HepG2 (cell line): ENCODE results near the gene TMIGD3. TPM values are rescaled to one million over a fixed set of nuclear protein-coding genes. Genes with fewer than 3 reads are reported as not detected.

Experiments used
- ARNTL ChIP-seq: sonication (generic); formaldehyde crosslinking; IDR thresholded peaks from 2 replicates; pipeline ENCODE4 v1.4.0; 2020; ENCODE audit warnings: mild to moderate bottlenecking, missing genetic modification reagents
- CSRNP2 ChIP-seq: sonication (generic); formaldehyde crosslinking; conservative IDR thresholded peaks from 2 replicates; pipeline ENCODE4 v1.8.0; 2022; ENCODE audit warnings: low read depth, missing genetic modification reagents
- DPF2 ChIP-seq: sonication (generic); formaldehyde crosslinking; IDR thresholded peaks from 2 replicates; pipeline ENCODE4 v1.4.0; 2020; ENCODE audit warnings: mild to moderate bottlenecking, low read depth, missing genetic modification reagents, borderline replicate concordance
- ELF4 ChIP-seq: sonication (generic); formaldehyde crosslinking; IDR thresholded peaks from 2 replicates; pipeline ENCODE4 v1.5.0; 2020; ENCODE audit warnings: missing genetic modification reagents, mild to moderate bottlenecking, moderate library complexity, borderline replicate concordance
- ETV5 ChIP-seq: IDR thresholded peaks from 2 replicates; pipeline ENCODE4 v1.6.1; 2018; ENCODE audit warnings: missing biosample characterization, missing genetic modification reagents, inconsistent platforms, borderline replicate concordance
- ETV6 ChIP-seq: sonication (generic); formaldehyde crosslinking; conservative IDR thresholded peaks from 2 replicates; pipeline ENCODE4 v1.4.0; 2020; ENCODE audit warnings: missing genetic modification reagents
- GFI1 ChIP-seq: sonication (generic); formaldehyde crosslinking; IDR thresholded peaks from 2 replicates; pipeline ENCODE4 v1.5.0; 2020; ENCODE audit warnings: missing genetic modification reagents, mild to moderate bottlenecking, borderline replicate concordance
- GLI4 ChIP-seq: sonication (generic); formaldehyde crosslinking; IDR thresholded peaks from 2 replicates; pipeline ENCODE4 v1.5.1; 2020; ENCODE audit warnings: missing genetic modification reagents, mild to moderate bottlenecking, moderate library complexity, borderline replicate concordance
- KMT2B ChIP-seq: IDR thresholded peaks from 2 replicates; pipeline ENCODE4 v1.6.1; 2016; ENCODE audit warnings: missing genetic modification reagents, missing compliant biosample characterization
- NFKBIZ ChIP-seq: IDR thresholded peaks from 2 replicates; pipeline ENCODE4 v1.6.1; 2018; ENCODE audit warnings: missing genetic modification reagents, missing compliant biosample characterization
- PCBP1 ChIP-seq: fragments of 200-400 bp; formaldehyde crosslinking; IDR thresholded peaks from 2 replicates; pipeline ENCODE4 v1.6.1; 2017; ENCODE audit warnings: mild to moderate bottlenecking, low read depth, low read length, borderline replicate concordance
- SKI ChIP-seq: fragments of 450-650 bp; IDR thresholded peaks from one replicate; pipeline ENCODE4 v1.6.1; 2018; ENCODE audit warnings: mild to moderate bottlenecking; ENCODE audit not compliant: partially characterized antibody
- SOX5 ChIP-seq: IDR thresholded peaks from 2 replicates; pipeline ENCODE4 v1.6.1; 2016; ENCODE audit warnings: borderline replicate concordance
- SRSF1 ChIP-seq: fragments of 200-400 bp; formaldehyde crosslinking; optimal IDR thresholded peaks from 2 replicates; pipeline ENCODE3; 2017; ENCODE audit warnings: mild to moderate bottlenecking, low read depth, low read length, moderate library complexity
- SYNCRIP ChIP-seq: fragments of 200-400 bp; formaldehyde crosslinking; IDR thresholded peaks from 2 replicates; pipeline ENCODE4 v1.6.1; 2018; ENCODE audit warnings: mild to moderate bottlenecking, low read depth, low read length; ENCODE audit not compliant: insufficient read depth
- XBP1 ChIP-seq: sonication (generic); formaldehyde crosslinking; IDR thresholded peaks from 2 replicates; pipeline ENCODE4 v1.5.0; 2020; ENCODE audit warnings: missing genetic modification reagents
- ZBTB2 ChIP-seq: sonication (generic); formaldehyde crosslinking; IDR thresholded peaks from 2 replicates; pipeline ENCODE4 v1.8.0; 2022; ENCODE audit warnings: low read depth, missing genetic modification reagents
- ZBTB46 ChIP-seq: sonication (generic); formaldehyde crosslinking; IDR thresholded peaks from 2 replicates; pipeline ENCODE4 v1.4.0; 2020; ENCODE audit warnings: mild to moderate bottlenecking, missing genetic modification reagents, borderline replicate concordance
- ZFP91 ChIP-seq: sonication (generic); formaldehyde crosslinking; IDR thresholded peaks from 2 replicates; pipeline ENCODE4 v1.9.0; 2022; ENCODE audit warnings: missing genetic modification reagents, mild to moderate bottlenecking, borderline replicate concordance
- ZFX ChIP-seq: sonication (generic); formaldehyde crosslinking; IDR thresholded peaks from 2 replicates; pipeline ENCODE4 v1.4.0; 2020; ENCODE audit warnings: mild to moderate bottlenecking, low read depth, missing genetic modification reagents, moderate library complexity
- ZNF251 ChIP-seq: sonication (generic); formaldehyde crosslinking; IDR thresholded peaks from 2 replicates; pipeline ENCODE4 v1.9.0; 2021; ENCODE audit warnings: mild to moderate bottlenecking, missing genetic modification reagents
- ZNF549 ChIP-seq: sonication (generic); formaldehyde crosslinking; IDR thresholded peaks from 2 replicates; pipeline ENCODE4 v1.5.0; 2020; ENCODE audit warnings: missing genetic modification reagents
- ZSCAN21 ChIP-seq: sonication (generic); formaldehyde crosslinking; IDR thresholded peaks from 2 replicates; pipeline ENCODE4 v1.8.0; 2022; ENCODE audit warnings: mild to moderate bottlenecking, missing genetic modification reagents, moderate library complexity, borderline replicate concordance
- ZSCAN29 ChIP-seq: sonication (generic); formaldehyde crosslinking; conservative IDR thresholded peaks from 2 replicates; pipeline ENCODE4 v1.4.0; 2020; ENCODE audit warnings: mild to moderate bottlenecking, missing genetic modification reagents
- polyA plus RNA-seq, 8 experiments: library from polyadenylated mRNA; depleted of rRNA in 3 of 8; stranded (reverse) in 7 of 8; unstranded in 1 of 8; fragments of >200 nt; fragmentation: Illumina TruSeq in 4 of 8; extraction: Trizol in 4 of 8; gene quantifications; 2 replicates each; pipeline versions ENCODE4 v1.2.1 to v1.2.3, GENCODE V29; 2011 to 2016; ENCODE audit warnings: low read depth in 4 of 8, missing spikeins in 1 of 8, mixed read lengths in 1 of 8; ENCODE audit not compliant: insufficient read depth in 1 of 8
- total RNA-seq, 5 experiments: library from RNA; depleted of rRNA; stranded (reverse); fragments of >200 nt; fragmentation: Illumina TruSeq; extraction: Trizol; gene quantifications; 2 replicates each; pipeline ENCODE4 v1.2.3, GENCODE V29; 2016; ENCODE audit warnings: low read depth in 1 of 5

TMIGD3 gene
- total and polyA plus RNA-seq, 2 of the 13 experiments (the other 11 are each of a cell fraction or from before 2014, with no cell fraction given) = not detected

GRCh38 chr1:111448918-111449702 lies 54.3 kb downstream of the TMIGD3 start, which contains the start of the genes ATP5PB and WDR77 (continued):
- TF ChIP-seq PCBP1 = no peak
- TF ChIP-seq SRSF1 = no peak
- TF ChIP-seq ZSCAN21 (CRISPR knock-in tag) = no peak
- TF ChIP-seq ARNTL (CRISPR knock-in tag) = no peak
- TF ChIP-seq ELF4 (CRISPR knock-in tag) = no peak
- TF ChIP-seq ZSCAN29 = no peak
- no peak for TF ChIP-seq GLI4 (CRISPR knock-in tag)
- no peak for TF ChIP-seq XBP1 (CRISPR knock-in tag)
- TF ChIP-seq CSRNP2 = no peak
- TF ChIP-seq ZFX (CRISPR knock-in tag) = peak; percentile 71
- 0 out of 2 replicates have a peak, but pooled peaks have one; percentile 8 for TF ChIP-seq GFI1 (CRISPR knock-in tag)
- peak; percentile 44 for TF ChIP-seq ZFP91
- no peak for TF ChIP-seq ZNF251
- TF ChIP-seq SOX5 = no peak
- no peak for TF ChIP-seq SKI
- TF ChIP-seq ZBTB46 (CRISPR knock-in tag) = no peak
- no peak for TF ChIP-seq SYNCRIP
- TF ChIP-seq NFKBIZ (CRISPR knock-in tag) = peak; percentile 21; the same call in 1 of the 2 replicates
- TF ChIP-seq ZNF549 (CRISPR knock-in tag) = no peak
- peak; percentile 77 for TF ChIP-seq KMT2B (CRISPR knock-in tag)
- TF ChIP-seq ZBTB2 = no peak; the same call in 1 of the 2 replicates
- TF ChIP-seq DPF2 (CRISPR knock-in tag) = no peak
- peak; percentile 41; the same call in 1 of the 2 replicates for TF ChIP-seq ETV5 (CRISPR knock-in tag)
- no peak for TF ChIP-seq ETV6
